Jurkat, Clone E6-1 (cell line): ENCODE results near the gene PER1.

Experiments used
- DNase-seq: peaks from one replicate; pipeline ENCODE4 v3.0.0-alpha.2; 2011; ENCODE audit warnings: low read depth, low spot score
- H3K4me3 ChIP-seq: 2 replicates; pipeline ENCODE4 v1.5.1; 2011; ENCODE audit warnings: mild to moderate bottlenecking, low read length, control low read depth, moderate library complexity

Gene PER1

GRCh38 chr17:8125947-8126490 lies 26.2 kb downstream of the PER1 start:
- DNase-seq, result no peak
- peak overlapping the region; percentile 83 for H3K4me3 ChIP-seq

GRCh38 chr17:8125154-8125946 lies 26.9 kb downstream of the PER1 start:
- peak; percentile 73 for DNase-seq

GRCh38 chr17:8124350-8125153 lies 27.7 kb downstream of the PER1 start:
- no peak for DNase-seq
- peak overlapping the region; percentile 83 for H3K4me3 ChIP-seq

More at GRCh38 chr17:8125154-8125946, 26.9 kb downstream of the PER1 start:
- peak overlapping the region; percentile 83 for H3K4me3 ChIP-seq

- H3K4me3 ChIP-seq, result peak within 1 kb of the TSS; percentile 83
- DNase-seq, result no peak
Observed at GRCh38 chr17:8123695-8124349, 28.4 kb downstream of the PER1 start, which contains the start of gene HES7. Gene HES7, minus strand, starts transcription at chr17:8124106. Its CDS starts 22 bp downstream, at chr17:8124084.

- peak overlapping the region; percentile 83 for H3K4me3 ChIP-seq
- DNase-seq, result no peak
Observed at GRCh38 chr17:8122924-8123694, 29.1 kb downstream of the PER1 start.

GRCh38 chr17:8122422-8122923 lies 29.7 kb downstream of the PER1 start:
- DNase-seq, result no peak
- peak overlapping the region; percentile 83 for H3K4me3 ChIP-seq

GRCh38 chr17:8121681-8122421 lies 30.4 kb downstream of the PER1 start:
- DNase-seq, result no peak

GRCh38 chr17:8121407-8121680 lies 30.9 kb downstream of the PER1 start:
- peak overlapping the region; percentile 83 for H3K4me3 ChIP-seq
- no peak for DNase-seq

More at GRCh38 chr17:8121681-8122421, 30.4 kb downstream of the PER1 start:
- peak overlapping the region; percentile 83 for H3K4me3 ChIP-seq

- DNase-seq, result peak; percentile 75
- H3K4me3 ChIP-seq, result peak overlapping the region; percentile 83
Observed at GRCh38 chr17:8120520-8121406, 31.4 kb downstream of the PER1 start.

GRCh38 chr17:8119581-8120519 lies 32.4 kb downstream of the PER1 start:
- peak; percentile 93 for DNase-seq
- H3K4me3 ChIP-seq, result peak overlapping the region; percentile 83

GRCh38 chr17:8118769-8119580 lies 33.2 kb downstream of the PER1 start:
- peak; percentile 81 for DNase-seq
- H3K4me3 ChIP-seq, result peak overlapping the region; percentile 76

GRCh38 chr17:8117980-8118768 lies 34.0 kb downstream of the PER1 start, which contains the start of gene ALOXE3:
Gene ALOXE3, minus strand, starts transcription at chr17:8118514. Its CDS starts 524 bp downstream, at chr17:8117990.
- no peak for DNase-seq
- peak within 1 kb of the TSS; percentile 76 for H3K4me3 ChIP-seq

- DNase-seq, result no peak
- no peak overlapping the region for H3K4me3 ChIP-seq
Observed at GRCh38 chr17:8117367-8117979, 34.7 kb downstream of the PER1 start.

- no peak overlapping the region for H3K4me3 ChIP-seq
- DNase-seq, result no peak
Observed at GRCh38 chr17:8116776-8117175, 35.4 kb downstream of the PER1 start.
